ENCODE measurements around the gene MAP3K8. TPM values are rescaled to one million over a fixed set of nuclear protein-coding genes. Genes with fewer than 3 reads are reported as not detected.

The MAP3K8 gene
- polyA plus RNA-seq, 1 donor from 2014 or later = 1.5 TPM

- Histone ChIP-seq H3K27me3 (ENCODE audit: insufficient read depth, low read depth, low read length) (no peaks in the 10 kb centered on the region), H3K9me2 (ENCODE audit: insufficient read depth, low read length) (no peaks in the 10 kb centered on the region), H3K4me2 (ENCODE audit: low read length) (no peak overlapping the region), H3K9me3 (ENCODE audit: low read length) (no peaks in the 10 kb centered on the region), H3K4me3 (ENCODE audit: low read length) (no peak overlapping the region), H3K27ac (ENCODE audit: low read length) (no peak overlapping the region), H3K36me3 (ENCODE audit: insufficient read depth, low read length) (no peaks in the 10 kb centered on the region), H2AFZ (ENCODE audit: low read depth, low read length) (no peak overlapping the region), H3F3A (ENCODE audit: insufficient read depth, low read length, poor library complexity, severe bottlenecking) (no peaks in the 10 kb centered on the region), H3K9ac (ENCODE audit: low read length) (no peak overlapping the region), H4K20me1 (ENCODE audit: insufficient read depth) (no peaks in the 10 kb centered on the region), H3K79me2 (replicated peaks; ENCODE audit: insufficient read depth, low read length) (no peaks in the 10 kb centered on the region)
- TF ChIP-seq CTCF (IDR thresholded peaks at IDR 0.05; ENCODE audit: poor library complexity, severe bottlenecking) (no peak), SMC3 (conservative IDR thresholded peaks at IDR 0.05; ENCODE audit: poor library complexity) (no peak), POLR2AphosphoS5 (IDR thresholded peaks at IDR 0.05) (no peak), RAD21 (conservative IDR thresholded peaks at IDR 0.05) (no peak), REST (IDR thresholded peaks at IDR 0.05; ENCODE audit: borderline replicate concordance) (no peak), TAF1 (IDR thresholded peaks at IDR 0.05; ENCODE audit: low read depth) (no peak), MXI1 (conservative IDR thresholded peaks at IDR 0.05; ENCODE audit: poor library complexity, severe bottlenecking) (no peak), EZH2 (IDR thresholded peaks at IDR 0.05; ENCODE audit: borderline replicate concordance, insufficient read depth, low read length, poor library complexity, severe bottlenecking) (no peak), EP300 (conservative IDR thresholded peaks at IDR 0.05; ENCODE audit: poor library complexity, severe bottlenecking) (no peak)
Observed at GRCh38 chr10:30412901-30413300, 21.1 kb upstream of the MAP3K8 start.

- TF ChIP-seq SMC3 (conservative IDR thresholded peaks at IDR 0.05; ENCODE audit: poor library complexity) = peak; percentile 74
- TF ChIP-seq CTCF (IDR thresholded peaks at IDR 0.05; ENCODE audit: poor library complexity, severe bottlenecking) = peak; percentile 71
- peak; percentile 63 for TF ChIP-seq RAD21 (conservative IDR thresholded peaks at IDR 0.05)
- no peak for TF ChIP-seq EP300 (conservative IDR thresholded peaks at IDR 0.05; ENCODE audit: poor library complexity, severe bottlenecking)
- TF ChIP-seq EZH2 (IDR thresholded peaks at IDR 0.05; ENCODE audit: borderline replicate concordance, insufficient read depth, low read length, poor library complexity, severe bottlenecking) = no peak
- H3K79me2 ChIP-seq (replicated peaks; ENCODE audit: insufficient read depth, low read length) = no peaks in the 10 kb centered on the region
- H3K9ac ChIP-seq (ENCODE audit: low read length) = no peak overlapping the region
- H2AFZ ChIP-seq (ENCODE audit: low read depth, low read length) = no peak overlapping the region
- H3F3A ChIP-seq (ENCODE audit: insufficient read depth, low read length, poor library complexity, severe bottlenecking) = no peaks in the 10 kb centered on the region
- no peaks in the 10 kb centered on the region for H3K27me3 ChIP-seq (ENCODE audit: insufficient read depth, low read depth, low read length)
- H3K36me3 ChIP-seq (ENCODE audit: insufficient read depth, low read length) = no peaks in the 10 kb centered on the region
- no peak overlapping the region for H3K4me2 ChIP-seq (ENCODE audit: low read length)
- H4K20me1 ChIP-seq (ENCODE audit: insufficient read depth) = no peaks in the 10 kb centered on the region
- no peak overlapping the region for H3K27ac ChIP-seq (ENCODE audit: low read length)
- no peak overlapping the region for H3K4me3 ChIP-seq (ENCODE audit: low read length)
- H3K9me3 ChIP-seq (ENCODE audit: low read length) = no peaks in the 10 kb centered on the region
- no peaks in the 10 kb centered on the region for H3K9me2 ChIP-seq (ENCODE audit: insufficient read depth, low read length)
Observed at GRCh38 chr10:30413996-30414576, 19.9 kb upstream of the MAP3K8 start.
